K562 (cell line): Measurements from ENCODE around the gene TELO2. TPM values are rescaled to one million over a fixed set of nuclear protein-coding genes. Genes with fewer than 3 reads are reported as not detected.
A peak's percentile ranks its signal among the peaks of the same experiment; 100 is the strongest.

Experiments
- ARHGAP35 ChIP-seq: fragments of 450-650 bp; IDR thresholded peaks from 2 replicates; pipeline ENCODE4 v1.6.1; 2018; ENCODE audit not compliant: partially characterized antibody
- BDP1 ChIP-seq: IDR thresholded peaks from 3 replicates; pipeline ENCODE4 v1.6.1; 2011; ENCODE audit not compliant: insufficient read length, insufficient read depth
- C11orf30 ChIP-seq: fragments of 450-650 bp; IDR thresholded peaks from 2 replicates; pipeline ENCODE4 v1.6.1; 2016; ENCODE audit warnings: low read depth, mild to moderate bottlenecking
- CBX5 ChIP-seq: IDR thresholded peaks from 2 replicates; pipeline ENCODE4 v1.6.1; 2014; ENCODE audit warnings: low read depth, borderline replicate concordance
- CTBP1 ChIP-seq: fragments of 450-650 bp; IDR thresholded peaks from 2 replicates; pipeline ENCODE4 v1.6.1; 2016; ENCODE audit warnings: borderline replicate concordance
- GATAD2A ChIP-seq: fragments of 450-650 bp; IDR thresholded peaks from 2 replicates; pipeline ENCODE4 v1.6.1; 2017
- GATAD2B ChIP-seq: fragments of 450-650 bp; IDR thresholded peaks from 2 replicates; pipeline ENCODE4 v1.6.1; 2017; ENCODE audit warnings: mild to moderate bottlenecking, borderline replicate concordance
- HNRNPH1 ChIP-seq: fragments of 200-400 bp; formaldehyde crosslinking; optimal IDR thresholded peaks from 2 replicates; pipeline ENCODE3; 2017; ENCODE audit warnings: low read depth, mild to moderate bottlenecking, low read length, moderate library complexity
- KDM4B ChIP-seq, 2 experiments: fragments of 450-650 bp in 1 of 2; sonication (generic) in 1 of 2; IDR thresholded peaks; 2 replicates each; pipeline ENCODE4 v1.6.1; 2016 to 2017; ENCODE audit warnings: borderline replicate concordance in 2 of 2, antibody characterized with exemption in 1 of 2, low read depth in 1 of 2, mild to moderate bottlenecking in 1 of 2
- MCM2 ChIP-seq: fragments of 450-650 bp; IDR thresholded peaks from 2 replicates; pipeline ENCODE4 v1.6.1; 2017; ENCODE audit warnings: low read depth, mild to moderate bottlenecking
- MEF2D ChIP-seq: conservative IDR thresholded peaks from 2 replicates; pipeline ENCODE4 v1.6.1; 2016; ENCODE audit warnings: low read depth, missing genetic modification characterization, missing compliant biosample characterization
- NFXL1 ChIP-seq: fragments of 450-650 bp; formaldehyde crosslinking; IDR thresholded peaks from 2 replicates; pipeline ENCODE4 v1.4.0; 2021; ENCODE audit warnings: mild to moderate bottlenecking
- POLR2B ChIP-seq: fragments of 450-650 bp; IDR thresholded peaks from 2 replicates; pipeline ENCODE4 v1.6.1; 2018; ENCODE audit warnings: low read depth; ENCODE audit not compliant: partially characterized antibody
- POLR3A ChIP-seq: IDR thresholded peaks from 2 replicates; pipeline ENCODE4 v1.6.1; 2011; ENCODE audit warnings: borderline replicate concordance, mild to moderate bottlenecking, moderate library complexity; ENCODE audit not compliant: insufficient read length, insufficient read depth; ENCODE audit errors: extremely low read depth
- SMAD3 ChIP-seq: fragments of 450-650 bp; formaldehyde crosslinking; conservative IDR thresholded peaks from 2 replicates; pipeline ENCODE4 v1.4.0; 2020; ENCODE audit warnings: mild to moderate bottlenecking
- TCF7L2 ChIP-seq: fragments of 150-350 bp; IDR thresholded peaks from 2 replicates; pipeline ENCODE4 v1.6.1; 2016; ENCODE audit warnings: low read depth, mild to moderate bottlenecking, low read length, moderate library complexity
- TEAD2 ChIP-seq: fragments of 450-650 bp; IDR thresholded peaks from 2 replicates; pipeline ENCODE4 v1.6.1; 2016; ENCODE audit warnings: missing genetic modification characterization, control low read depth, missing compliant biosample characterization
- XRCC3 ChIP-seq: fragments of 450-650 bp; IDR thresholded peaks from 2 replicates; pipeline ENCODE4 v1.6.1; 2017; ENCODE audit warnings: mild to moderate bottlenecking, moderate library complexity
- ZBTB7A ChIP-seq: IDR thresholded peaks from 2 replicates; pipeline ENCODE4 v1.6.1; 2011; ENCODE audit warnings: low read depth, mild to moderate bottlenecking, low read length, moderate library complexity, borderline replicate concordance; ENCODE audit not compliant: control insufficient read depth
- ZNF133 ChIP-seq: fragments of 250-450 bp; sonication (Bioruptor Pico); IDR thresholded peaks from 2 replicates; pipeline ENCODE4 v1.4.0; 2020; ENCODE audit warnings: mild to moderate bottlenecking
- ZNF134 ChIP-seq: fragments of 250-450 bp; sonication (Bioruptor Pico); conservative IDR thresholded peaks from 2 replicates; pipeline ENCODE4 v1.4.0; 2020
- ZNF324 ChIP-seq: fragments of 250-450 bp; sonication (Bioruptor Pico); IDR thresholded peaks from 2 replicates; pipeline ENCODE4 v1.4.0; 2020; ENCODE audit warnings: mild to moderate bottlenecking
- ZNF444 ChIP-seq: fragments of 250-450 bp; sonication (Bioruptor Pico); IDR thresholded peaks from 2 replicates; pipeline ENCODE4 v1.4.0; 2020; ENCODE audit warnings: mild to moderate bottlenecking, moderate library complexity
- ZNF695 ChIP-seq: fragments of 450-650 bp; formaldehyde crosslinking; IDR thresholded peaks from 2 replicates; pipeline ENCODE4 v1.4.0; 2020; ENCODE audit warnings: mild to moderate bottlenecking, moderate library complexity
- ZNF696 ChIP-seq: fragments of 250-450 bp; sonication (Bioruptor Pico); conservative IDR thresholded peaks from 2 replicates; pipeline ENCODE4 v1.4.0; 2020; ENCODE audit warnings: mild to moderate bottlenecking, moderate library complexity
- polyA plus RNA-seq, 8 experiments: library from polyadenylated mRNA; depleted of rRNA in 4 of 8; stranded (reverse) in 5 of 8; unstranded in 3 of 8; fragments of >200 nt; fragmentation: Nextera tagmentation in 2 of 8; fragmentation: Illumina TruSeq in 1 of 8; extraction: Ambion mirVana in 2 of 8; extraction: Trizol in 1 of 8; gene quantifications; 2 replicates each; pipeline versions ENCODE4 v1.2.1 to v1.2.3, GENCODE V29; 2011 to 2014; ENCODE audit warnings: inconsistent platforms in 1 of 8, missing spikeins in 1 of 8
- total RNA-seq, 7 experiments: library from RNA; depleted of rRNA in 6 of 7; stranded (reverse); fragments of >200 nt in 6 of 7; fragmentation: Illumina TruSeq in 2 of 7; extraction: Trizol in 2 of 7; gene quantifications; 2 replicates each; pipeline versions ENCODE4 v1.2.1 to v1.2.3, GENCODE V29; 2011 to 2021; ENCODE audit warnings: low replicate concordance in 1 of 7
- TF ChIP-seq, protein P1 (sequence below): fragments of 450-650 bp; IDR thresholded peaks from 2 replicates; pipeline ENCODE4 v1.6.1; 2016
- TF ChIP-seq, protein P2 (sequence below): fragments of 250-450 bp; sonication (Bioruptor Pico); IDR thresholded peaks from 2 replicates; pipeline ENCODE4 v1.4.0; 2020
- TF ChIP-seq, protein P3 (sequence below): fragments of 450-650 bp; IDR thresholded peaks from 2 replicates; pipeline ENCODE4 v1.6.1; 2018; ENCODE audit warnings: mild to moderate bottlenecking, low read depth; ENCODE audit not compliant: partially characterized antibody

Gene TELO2
- total and polyA plus RNA-seq, 9 of the 15 experiments (the other 6 are each of a cell fraction or from before 2014, with no cell fraction given): 0.51 to 91.8 (median 14.5) TPM

DNA sequence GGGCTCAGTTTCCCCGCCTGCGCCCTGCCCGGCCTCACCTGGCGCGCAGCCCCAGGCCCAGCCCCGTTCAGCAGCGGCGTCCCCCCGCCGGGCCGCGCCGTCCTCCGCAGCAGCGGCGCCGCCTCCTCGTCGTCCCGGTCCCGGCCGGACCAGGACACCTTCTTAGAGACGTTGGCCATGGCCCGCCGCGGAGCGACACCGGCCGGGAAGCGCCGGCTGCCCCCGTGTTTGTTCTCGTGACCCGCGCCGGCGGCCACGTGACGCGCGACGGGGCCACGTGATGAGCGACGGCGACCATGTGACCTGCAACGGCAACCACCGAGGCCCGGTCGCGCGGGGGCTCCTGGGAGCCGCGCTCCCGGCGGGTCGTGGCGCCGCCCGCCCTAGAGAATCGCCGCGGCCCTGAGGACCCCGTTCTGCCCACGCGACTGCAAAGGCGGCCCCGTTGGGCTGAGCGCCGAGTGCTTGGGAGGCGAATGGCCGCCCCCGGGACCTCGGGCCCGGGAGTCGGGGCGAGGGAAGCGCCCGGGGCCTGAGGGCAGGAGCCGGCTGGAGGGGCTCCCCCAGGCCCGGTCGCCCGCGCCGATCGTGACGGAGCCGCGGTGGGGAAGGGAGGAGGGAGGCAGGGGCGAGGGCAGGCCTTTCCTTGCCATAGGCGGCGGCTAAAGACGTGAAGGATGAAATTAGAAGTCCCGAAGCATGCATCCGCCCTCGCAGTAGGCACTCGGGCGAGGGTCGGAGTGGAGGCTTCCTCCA lies 18.2 kb upstream of the TELO2 start, which contains the start of gene CLCN7 (continued):
- TF ChIP-seq, protein P1, sequence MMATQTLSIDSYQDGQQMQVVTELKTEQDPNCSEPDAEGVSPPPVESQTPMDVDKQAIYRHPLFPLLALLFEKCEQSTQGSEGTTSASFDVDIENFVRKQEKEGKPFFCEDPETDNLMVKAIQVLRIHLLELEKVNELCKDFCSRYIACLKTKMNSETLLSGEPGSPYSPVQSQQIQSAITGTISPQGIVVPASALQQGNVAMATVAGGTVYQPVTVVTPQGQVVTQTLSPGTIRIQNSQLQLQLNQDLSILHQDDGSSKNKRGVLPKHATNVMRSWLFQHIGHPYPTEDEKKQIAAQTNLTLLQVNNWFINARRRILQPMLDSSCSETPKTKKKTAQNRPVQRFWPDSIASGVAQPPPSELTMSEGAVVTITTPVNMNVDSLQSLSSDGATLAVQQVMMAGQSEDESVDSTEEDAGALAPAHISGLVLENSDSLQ: no peak
- TF ChIP-seq ZNF134 (CRISPR knock-in tag) (no peak), ZNF696 (no peak), POLR2B (peak; percentile 77), NFXL1 (CRISPR knock-in tag) (no peak), ZNF133 (no peak), ZNF444 (CRISPR knock-in tag) (no peak), XRCC3 (no peak), HNRNPH1 (no peak), MCM2 (no peak), POLR3A (no peak), ZBTB7A (peak; percentile 87; the same call in 1 of the 2 replicates), CTBP1 (peak; percentile 84; the same call in 1 of the 2 replicates), TCF7L2 (no peak), GATAD2A (0 out of 2 replicates have a peak, but pooled peaks have one; percentile 43), CBX5 (no peak), SMAD3 (CRISPR knock-in tag) (no peak), KDM4B (IDR thresholded peaks at IDR 0.05; ENCODE audit: borderline replicate concordance in 2 of 2, low read depth in 1 of 2) (peak in 1 of 2 experiments; percentile 32; a peak in 1 of 4 replicates), ZNF324 (CRISPR knock-in tag) (no peak), ARHGAP35 (no peak), MEF2D (tag) (no peak), BDP1 (no peak), GATAD2B (peak; percentile 76), C11orf30 (peak; percentile 97), TEAD2 (no peak), ZNF695 (no peak)
- TF ChIP-seq, protein P2, sequence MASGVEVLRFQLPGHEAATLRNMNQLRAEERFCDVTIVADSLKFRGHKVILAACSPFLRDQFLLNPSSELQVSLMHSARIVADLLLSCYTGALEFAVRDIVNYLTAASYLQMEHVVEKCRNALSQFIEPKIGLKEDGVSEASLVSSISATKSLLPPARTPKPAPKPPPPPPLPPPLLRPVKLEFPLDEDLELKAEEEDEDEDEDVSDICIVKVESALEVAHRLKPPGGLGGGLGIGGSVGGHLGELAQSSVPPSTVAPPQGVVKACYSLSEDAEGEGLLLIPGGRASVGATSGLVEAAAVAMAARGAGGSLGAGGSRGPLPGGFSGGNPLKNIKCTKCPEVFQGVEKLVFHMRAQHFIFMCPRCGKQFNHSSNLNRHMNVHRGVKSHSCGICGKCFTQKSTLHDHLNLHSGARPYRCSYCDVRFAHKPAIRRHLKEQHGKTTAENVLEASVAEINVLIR: no peak
- TF ChIP-seq, protein P3, sequence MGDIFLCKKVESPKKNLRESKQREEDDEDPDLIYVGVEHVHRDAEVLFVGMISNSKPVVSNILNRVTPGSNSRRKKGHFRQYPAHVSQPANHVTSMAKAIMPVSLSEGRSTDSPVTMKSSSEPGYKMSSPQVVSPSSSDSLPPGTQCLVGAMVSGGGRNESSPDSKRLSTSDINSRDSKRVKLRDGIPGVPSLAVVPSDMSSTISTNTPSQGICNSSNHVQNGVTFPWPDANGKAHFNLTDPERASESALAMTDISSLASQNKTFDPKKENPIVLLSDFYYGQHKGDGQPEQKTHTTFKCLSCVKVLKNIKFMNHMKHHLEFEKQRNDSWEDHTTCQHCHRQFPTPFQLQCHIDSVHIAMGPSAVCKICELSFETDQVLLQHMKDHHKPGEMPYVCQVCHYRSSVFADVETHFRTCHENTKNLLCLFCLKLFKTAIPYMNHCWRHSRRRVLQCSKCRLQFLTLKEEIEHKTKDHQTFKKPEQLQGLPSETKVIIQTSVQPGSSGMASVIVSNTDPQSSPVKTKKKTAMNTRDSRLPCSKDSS: no peak
